Activated B cell treated with CpG ODN at 0.5 μM for 24 hours (primary cell): ENCODE results near the gene NAA80. TPM values are rescaled to one million over a fixed set of nuclear protein-coding genes. Genes with fewer than 3 reads are reported as not detected.

ENCODE experiments used
- ATAC-seq: fragments of 200-7000 bp; cut with Tn5 transposase; one replicate; pipeline ENCODE4 v1.10.0; 2021; ENCODE audit warnings: low read depth, mild to moderate bottlenecking, moderate library complexity
- CTCF ChIA-PET: fragments of 350-600 bp; sonication (Branson Sonifier 250); formaldehyde crosslinking; loops from one replicate; lab custom pipeline; 2021; ENCODE audit warnings: antibody characterized with exemption; lab: Charles Lee
- POLR2A ChIA-PET: fragments of 350-600 bp; sonication (Branson Sonifier 250); formaldehyde crosslinking; loops from one replicate; lab custom pipeline; 2021; ENCODE audit warnings: antibody characterized with exemption; lab: Charles Lee
- DNase-seq: peaks from one replicate; pipeline ENCODE4 v3.0.0; 2022
- H3K27ac Mint-ChIP-seq: one replicate; pipeline ENCODE4 v1.8.0; 2020; ENCODE audit warnings: mixed read lengths
- H3K27me3 Mint-ChIP-seq: one replicate; pipeline ENCODE4 v1.8.0; 2021; ENCODE audit warnings: mixed read lengths
- H3K36me3 Mint-ChIP-seq: one replicate; pipeline ENCODE4 v1.8.0; 2021; ENCODE audit warnings: low read depth, mixed read lengths
- H3K4me1 Mint-ChIP-seq: one replicate; pipeline ENCODE4 v1.8.0; 2021; ENCODE audit warnings: mixed read lengths
- H3K4me3 Mint-ChIP-seq: one replicate; pipeline ENCODE4 v1.8.0; 2020; ENCODE audit warnings: mild to moderate bottlenecking, mixed read lengths
- H3K9me3 Mint-ChIP-seq: one replicate; pipeline ENCODE4 v1.8.0; 2020; ENCODE audit warnings: mixed read lengths
- CTCF ChIP-seq: fragments of 200-600 bp; IDR thresholded peaks from one replicate; pipeline ENCODE4 v1.8.0; 2022; ENCODE audit warnings: antibody characterized with exemption, mild to moderate bottlenecking
- intact Hi-C: fragments of 100-400 bp; cut with micrococcal nuclease; formaldehyde crosslinking; loops from one replicate; pipeline ENCODE4 v1.15.1; 2024
- total RNA-seq: library from RNA; stranded (reverse); gene quantifications from 2 replicates; pipeline ENCODE4 v1.2.3, GENCODE V29; 2022

The NAA80 gene
- total RNA-seq, 1 donor from 2014 or later = 24.8 TPM

- Mint-ChIP-seq H3K27ac (no peak within 1 kb of the TSS), H3K27me3 (peaks cover 24% of the 10 kb centered on the region)
Observed at GRCh38 chr3:50278880-50279224, 20.4 kb downstream of the NAA80 start, which contains the start of gene LSMEM2. Gene LSMEM2, plus strand, starts transcription at chr3:50279087. Its CDS starts 27 bp downstream, at chr3:50279114.

GRCh38 chr3:50278123-50278879 lies 20.9 kb downstream of the NAA80 start:
- no peak for ATAC-seq
- H3K9me3 Mint-ChIP-seq = no peaks in the 10 kb centered on the region
- CTCF ChIA-PET = interaction anchor here (1.4 kb wide), 1 partner anchor 83 kb away, joined by 3 read pairs; no protein-coding TSS in a partner anchor

More at GRCh38 chr3:50278880-50279224, 20.4 kb downstream of the NAA80 start, which contains the start of gene LSMEM2:
- POLR2A ChIA-PET = no interaction called here
- peaks cover 18% of the 10 kb centered on the region for H3K4me1 Mint-ChIP-seq
- ATAC-seq (no peak), DNase-seq (no peak)
- CTCF ChIA-PET = interaction anchor here (1.4 kb wide), 1 partner anchor 84 kb away, joined by 3 read pairs; no protein-coding TSS in a partner anchor
- no peaks in the 10 kb centered on the region for H3K9me3 Mint-ChIP-seq
- no peak within 1 kb of the TSS for H3K4me3 Mint-ChIP-seq
- H3K36me3 Mint-ChIP-seq = no peaks in the 10 kb centered on the region
- TF ChIP-seq CTCF = no peak
- intact Hi-C loops = no loop called here

GRCh38 chr3:50276762-50277101 lies 22.5 kb downstream of the NAA80 start:
- intact Hi-C loops = no loop called here

More at GRCh38 chr3:50278123-50278879, 20.9 kb downstream of the NAA80 start:
- H3K4me1 Mint-ChIP-seq = peaks cover 19% of the 10 kb centered on the region
- intact Hi-C loops = no loop called here
- peaks cover 25% of the 10 kb centered on the region for H3K27me3 Mint-ChIP-seq
- DNase-seq = no peak
- POLR2A ChIA-PET = no interaction called here
- H3K27ac Mint-ChIP-seq = no peak overlapping the region
- no peak for TF ChIP-seq CTCF
- H3K36me3 Mint-ChIP-seq = no peaks in the 10 kb centered on the region
- no peak overlapping the region for H3K4me3 Mint-ChIP-seq

GRCh38 chr3:50275996-50276761 lies 23.0 kb downstream of the NAA80 start:
- ATAC-seq (no peak), DNase-seq (no peak)
- H3K4me3 Mint-ChIP-seq = no peak overlapping the region
- POLR2A ChIA-PET = interaction anchor here (0.6 kb wide), 1 partner anchor 145 kb away, joined by 5 read pairs; no protein-coding TSS in a partner anchor
- no peaks in the 10 kb centered on the region for H3K36me3 Mint-ChIP-seq
- H3K4me1 Mint-ChIP-seq = peaks cover 25% of the 10 kb centered on the region
- H3K9me3 Mint-ChIP-seq = no peaks in the 10 kb centered on the region
- CTCF ChIA-PET = interaction anchor here (2.0 kb wide), 1 partner anchor 48 kb away, joined by 5 read pairs; no protein-coding TSS in a partner anchor
- no peak for TF ChIP-seq CTCF
- H3K27ac Mint-ChIP-seq = no peak overlapping the region
- peaks cover 30% of the 10 kb centered on the region for H3K27me3 Mint-ChIP-seq
- intact Hi-C loops = no loop called here

More at GRCh38 chr3:50276762-50277101, 22.5 kb downstream of the NAA80 start:
- ChIA-PET POLR2A (no interaction called here), CTCF (interaction anchor here (0.7 to 2.0 kb wide), 2 partner anchors 47 to 82 kb away, joined by 3 to 5 read pairs; no protein-coding TSS in a partner anchor)
- H3K27me3 Mint-ChIP-seq = peaks cover 30% of the 10 kb centered on the region
- DNase-seq (no peak), ATAC-seq (no peak)
- H3K9me3 Mint-ChIP-seq = no peaks in the 10 kb centered on the region
- peaks cover 25% of the 10 kb centered on the region for H3K4me1 Mint-ChIP-seq
- no peak overlapping the region for H3K27ac Mint-ChIP-seq
- H3K4me3 Mint-ChIP-seq = no peak overlapping the region
- no peak for TF ChIP-seq CTCF
- no peaks in the 10 kb centered on the region for H3K36me3 Mint-ChIP-seq
